CD4-positive, alpha-beta T cell treated with Interferon alpha-2 for 1 hour (primary cell): ENCODE data around the gene FIGLA.
"Not testable (repeated sequence)": the region's sequence is repeated elsewhere in the genome, so short reads cannot be mapped to it uniquely, and the experiment has no call there.

Experiments
- DNase-seq, 2 donors: peaks; one replicate each; pipeline ENCODE4 v3.0.0-alpha.2; 2020 to 2022

Gene FIGLA

DNA sequence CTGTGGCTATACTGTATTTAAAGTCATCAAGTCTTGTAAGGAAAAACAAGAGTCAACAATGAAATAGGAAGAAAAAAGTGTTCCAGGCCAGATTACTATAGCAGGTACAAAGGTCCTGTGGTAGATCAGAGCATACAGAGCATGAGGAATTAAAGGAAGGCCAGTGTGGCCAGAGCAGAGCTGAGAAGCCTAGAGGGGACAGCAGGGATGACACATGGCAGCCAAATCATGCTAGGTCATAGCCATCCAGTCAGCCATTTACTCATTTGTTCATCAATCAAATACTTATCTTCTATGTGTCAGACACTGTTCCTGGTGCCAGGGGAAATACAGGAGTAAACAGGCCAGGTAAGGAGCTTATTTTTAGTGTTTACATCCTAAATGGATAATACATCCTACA lies 46.8 kb downstream of the FIGLA start:
- no peak for DNase-seq

DNA sequence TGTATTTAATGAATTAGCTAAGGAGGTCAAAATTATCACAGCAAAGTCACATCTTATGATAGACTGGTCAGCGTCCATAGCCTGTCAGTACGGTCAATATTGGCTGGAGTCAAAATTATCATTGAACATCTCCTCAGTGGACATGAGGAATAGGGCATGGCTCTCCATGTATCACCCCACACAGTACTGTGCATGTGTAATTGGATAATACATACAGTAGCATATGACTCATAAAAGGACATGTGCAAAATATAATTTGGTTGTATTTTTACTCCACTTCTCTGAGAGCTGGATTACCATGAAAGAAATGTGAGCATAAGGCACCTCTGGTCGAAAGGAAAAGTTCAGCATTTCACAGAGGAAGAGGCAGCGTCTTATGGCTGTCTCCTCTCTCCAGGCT lies 47.4 kb downstream of the FIGLA start:
- no peak for DNase-seq

DNA sequence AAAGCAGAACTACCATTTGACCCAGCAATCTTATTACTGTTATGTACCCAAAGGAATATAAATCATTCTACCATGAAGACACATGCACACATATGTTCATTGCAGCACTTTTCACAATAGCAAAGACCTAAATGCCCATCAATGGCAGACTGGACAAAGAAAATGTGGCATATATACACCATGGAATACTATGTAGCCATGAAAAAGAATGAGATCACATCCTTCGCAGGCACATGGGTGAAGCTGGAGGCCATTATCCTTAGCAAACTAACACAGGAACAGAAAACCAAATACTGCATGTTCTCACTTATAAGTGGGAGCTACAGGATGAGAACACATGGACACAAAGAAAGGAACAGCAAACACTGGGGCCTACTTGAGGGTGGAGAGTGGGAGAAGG lies 51.0 kb downstream of the FIGLA start:
- DNase-seq: not testable (repeated sequence)

DNA sequence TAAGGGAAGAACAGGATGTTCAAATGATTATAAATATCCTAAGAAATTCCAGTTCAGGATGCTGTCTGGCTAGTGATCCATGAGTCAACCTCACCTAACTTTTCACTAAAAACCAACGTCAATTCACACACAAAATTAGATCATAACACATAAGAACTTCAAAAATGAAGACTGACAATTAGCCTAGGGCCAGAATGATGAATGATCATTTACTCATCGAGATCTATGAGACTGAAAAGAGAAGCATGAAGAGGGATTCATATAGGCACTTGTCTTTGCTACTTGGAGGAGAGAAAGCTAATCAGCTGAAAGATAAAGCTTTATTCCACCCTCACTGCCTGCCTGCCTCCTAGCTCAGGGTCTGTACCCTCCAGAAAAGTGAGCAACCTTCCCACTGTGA lies 52.3 kb downstream of the FIGLA start:
- DNase-seq: no peak

DNA sequence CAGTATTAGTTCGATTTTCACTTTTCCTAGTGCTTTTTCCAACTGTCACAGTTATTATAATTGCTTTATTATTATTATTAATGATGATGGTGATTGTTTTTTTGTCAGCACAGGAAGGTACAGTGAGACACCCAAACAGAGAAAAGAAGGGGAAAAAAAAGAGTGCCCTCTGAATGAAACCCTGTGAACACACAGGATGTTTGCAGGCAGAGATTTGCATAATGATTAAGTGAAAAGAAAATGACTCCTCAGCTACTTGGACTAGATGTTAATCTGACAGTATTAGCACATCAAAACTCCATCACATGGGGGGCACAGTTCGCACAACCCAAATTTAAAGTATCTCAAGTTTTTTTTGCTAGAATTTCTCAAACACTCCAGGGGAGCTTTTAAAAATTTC lies 55.4 kb downstream of the FIGLA start:
- no peak for DNase-seq

DNA sequence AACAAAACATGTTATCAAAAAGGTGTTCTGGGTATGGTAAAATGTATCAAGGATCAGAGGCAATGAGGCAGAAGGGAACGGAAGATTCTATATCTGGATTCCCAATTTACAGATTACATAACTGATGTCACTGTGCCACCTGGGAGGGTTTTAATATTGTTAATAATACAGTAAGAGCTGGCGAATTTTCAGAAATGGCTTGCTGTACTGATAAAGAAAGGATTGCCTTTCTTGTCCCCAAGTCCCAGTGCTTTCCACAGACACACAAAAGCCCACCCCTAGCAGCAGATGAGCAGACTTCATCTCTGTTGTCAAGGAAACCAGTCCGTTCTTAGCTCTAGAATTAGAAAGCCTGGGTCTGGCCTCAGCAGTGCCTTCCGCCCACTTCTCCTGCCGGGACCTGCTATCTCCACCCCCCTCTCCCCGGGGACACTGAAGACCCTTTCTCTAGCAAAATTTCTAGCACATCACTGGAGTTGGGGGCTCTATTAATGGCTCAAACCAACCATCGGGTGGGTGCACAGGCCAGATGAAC lies 56.7 kb downstream of the FIGLA start:
- DNase-seq: no peak

DNA sequence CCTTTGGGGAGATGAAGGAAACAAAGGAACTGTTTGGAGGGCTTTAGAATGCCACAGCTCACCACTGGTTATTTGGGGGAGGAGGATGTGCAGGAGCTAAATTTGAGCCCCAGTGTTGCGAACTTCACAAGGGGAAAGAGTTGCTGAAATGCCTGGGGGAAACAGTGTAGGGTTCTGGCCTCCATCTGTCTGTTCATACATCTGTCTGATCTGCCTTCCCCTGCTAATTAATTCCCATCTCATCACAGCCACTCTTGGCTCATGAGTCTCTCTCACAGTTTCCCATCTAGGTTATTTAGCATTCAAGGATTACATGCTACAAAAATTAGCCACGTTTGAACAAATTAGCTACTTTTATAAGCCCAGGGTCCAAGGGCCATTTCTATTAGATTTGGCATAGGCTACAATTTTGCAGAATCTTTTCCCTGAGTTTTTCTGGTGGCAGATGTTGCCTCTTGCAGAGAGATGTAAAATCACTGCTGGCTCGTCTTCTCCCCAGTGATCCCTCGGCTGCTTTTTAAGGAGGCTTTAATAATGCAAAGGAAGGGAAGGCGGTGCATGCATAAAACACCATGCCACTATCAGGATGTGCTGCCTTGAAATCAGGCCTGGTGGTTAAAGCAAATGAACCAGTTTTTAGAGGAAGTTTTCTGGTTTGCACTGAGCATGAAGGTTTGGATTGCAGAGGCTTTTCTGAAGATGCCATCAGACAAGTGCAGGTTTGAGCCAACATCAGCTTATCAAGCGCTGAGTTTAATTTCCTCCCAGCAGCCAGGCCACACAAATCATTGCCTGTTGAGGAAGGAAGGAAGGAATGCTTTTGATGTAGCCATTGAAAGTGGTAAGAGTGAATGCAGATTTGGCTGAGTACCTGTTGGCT lies 57.4 kb downstream of the FIGLA start:
- no peak for DNase-seq

DNA sequence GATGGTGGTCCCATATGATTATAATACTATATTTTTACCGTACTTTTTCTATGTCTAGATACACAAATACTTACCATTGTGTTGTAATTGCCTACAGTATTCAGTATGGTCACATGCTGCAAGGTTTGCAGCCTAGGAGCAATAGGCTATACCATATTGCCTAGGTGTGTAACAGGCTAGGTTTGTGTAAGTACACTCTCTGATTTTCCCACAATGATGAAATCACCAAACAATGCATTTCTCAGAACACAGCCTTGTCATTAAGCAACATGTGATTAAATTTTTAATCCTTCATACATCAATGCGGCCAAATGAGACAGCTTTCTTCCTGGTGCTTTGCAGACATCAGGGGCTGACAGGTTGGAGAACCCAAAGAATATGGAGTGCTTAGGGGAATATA lies 59.7 kb downstream of the FIGLA start:
- DNase-seq: no peak

DNA sequence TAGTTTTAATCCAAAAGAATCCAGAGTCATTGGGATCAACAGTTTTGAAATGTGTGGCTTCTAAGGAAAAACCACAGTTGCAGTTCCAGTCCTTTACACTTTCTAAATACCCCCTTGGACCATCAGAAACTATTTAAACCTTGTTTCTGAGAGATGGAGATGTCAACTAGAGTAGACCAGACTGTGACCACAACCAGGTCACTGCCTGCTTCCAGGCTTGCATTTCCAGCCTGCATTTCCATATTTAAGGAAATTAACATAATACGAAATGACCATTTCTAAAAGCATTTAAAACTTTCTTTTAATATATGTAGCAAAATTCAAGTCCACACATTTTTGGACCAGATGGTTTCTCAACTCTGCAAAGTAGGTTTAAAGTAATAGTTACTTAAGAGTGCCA lies 60.8 kb downstream of the FIGLA start:
- no peak for DNase-seq

DNA sequence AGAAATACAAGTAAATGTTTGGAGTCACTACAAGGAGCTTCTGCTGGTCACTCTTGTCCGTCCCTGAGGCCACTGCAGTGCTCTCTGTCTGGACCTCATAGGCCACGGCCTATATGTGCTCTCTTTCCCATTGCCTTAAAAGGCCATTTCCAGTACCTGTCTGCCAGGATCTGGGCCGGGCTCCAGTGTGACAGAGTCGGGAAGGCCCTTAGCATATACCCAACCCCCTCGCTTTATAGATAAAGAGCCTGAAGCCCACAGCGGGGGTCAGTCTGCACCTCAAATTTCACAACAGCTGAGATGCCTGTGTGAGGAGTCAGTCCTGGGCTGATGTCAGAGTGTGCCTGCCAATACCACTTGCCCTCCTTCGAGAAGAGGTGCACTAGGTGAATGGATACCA lies 62.3 kb downstream of the FIGLA start:
- no peak for DNase-seq
